Neural progenitor cell (in vitro differentiated cells): ENCODE data around the gene LRRC52. TPM values are rescaled to one million over a fixed set of nuclear protein-coding genes. Genes with fewer than 3 reads are reported as not detected.

Experiments used
- DNase-seq: peaks from one replicate; pipeline ENCODE4 v3.0.0-alpha.2; 2016; ENCODE audit warnings: low spot score
- H2AFZ ChIP-seq: fragments of 200-600 bp; sonication (generic); replicated peaks from 2 replicates; pipeline ENCODE4 v1.6.1; 2016; ENCODE audit warnings: antibody characterized with exemption
- H3F3A ChIP-seq: fragments of 200-600 bp; sonication (generic); 2 replicates; pipeline ENCODE4 v1.6.1; 2016; ENCODE audit warnings: antibody characterized with exemption, low read depth
- H3K27ac ChIP-seq: fragments of 200-600 bp; sonication (generic); 2 replicates; pipeline ENCODE4 v1.5.1; 2016; ENCODE audit warnings: mild to moderate bottlenecking
- H3K27me3 ChIP-seq: fragments of 200-600 bp; sonication (generic); 2 replicates; pipeline ENCODE4 v1.6.1; 2016; ENCODE audit warnings: mild to moderate bottlenecking, moderate library complexity
- H3K36me3 ChIP-seq: fragments of 200-600 bp; sonication (generic); 2 replicates; pipeline ENCODE4 v1.5.1; 2016
- H3K4me1 ChIP-seq: fragments of 200-600 bp; sonication (generic); 2 replicates; pipeline ENCODE4 v1.6.1; 2016; ENCODE audit warnings: mixed run types
- H3K4me2 ChIP-seq: fragments of 200-600 bp; sonication (generic); 2 replicates; pipeline ENCODE4 v1.6.1; 2016
- H3K4me3 ChIP-seq: fragments of 200-600 bp; sonication (generic); 2 replicates; pipeline ENCODE4 v1.5.1; 2016
- H3K79me2 ChIP-seq: fragments of 200-600 bp; sonication (generic); 2 replicates; pipeline ENCODE4 v1.6.1; 2016; ENCODE audit warnings: low read depth
- H3K9ac ChIP-seq: fragments of 200-600 bp; sonication (generic); 2 replicates; pipeline ENCODE4 v1.6.1; 2016
- H3K9me3 ChIP-seq: fragments of 200-600 bp; sonication (generic); 2 replicates; pipeline ENCODE4 v1.5.1; 2016; ENCODE audit warnings: low read depth
- H4K20me1 ChIP-seq: fragments of 200-600 bp; sonication (generic); 2 replicates; pipeline ENCODE4 v1.6.1; 2016; ENCODE audit warnings: low read depth
- H3K27ac Mint-ChIP-seq: 3 replicates; pipeline ENCODE4 v1.8.0; 2021; ENCODE audit warnings: mixed read lengths
- H3K27me3 Mint-ChIP-seq: 2 replicates; pipeline ENCODE4 v1.8.0; 2022; ENCODE audit warnings: low read depth, mild to moderate bottlenecking, inconsistent platforms, moderate library complexity, mixed read lengths; ENCODE audit not compliant: insufficient read depth
- H3K36me3 Mint-ChIP-seq: 3 replicates; pipeline ENCODE4 v1.8.0; 2021; ENCODE audit warnings: mixed read lengths
- H3K4me1 Mint-ChIP-seq: 3 replicates; pipeline ENCODE4 v1.8.0; 2021; ENCODE audit warnings: mixed read lengths
- H3K4me3 Mint-ChIP-seq: 3 replicates; pipeline ENCODE4 v1.8.0; 2021; ENCODE audit warnings: mild to moderate bottlenecking, moderate library complexity, mixed read lengths
- H3K9me3 Mint-ChIP-seq: 3 replicates; pipeline ENCODE4 v1.8.0; 2020; ENCODE audit warnings: mixed read lengths
- CTCF ChIP-seq: fragments of 200-600 bp; sonication (generic); IDR thresholded peaks from 2 replicates; pipeline ENCODE4 v1.5.1; 2017; ENCODE audit warnings: antibody characterized with exemption, mild to moderate bottlenecking
- EZH2 ChIP-seq: fragments of 200-600 bp; sonication (generic); IDR thresholded peaks from 2 replicates; pipeline ENCODE4 v1.6.1; 2017; ENCODE audit warnings: antibody characterized with exemption, mild to moderate bottlenecking, moderate library complexity
- EZH2phosphoT487 ChIP-seq: fragments of 200-600 bp; sonication (generic); IDR thresholded peaks from 2 replicates; pipeline ENCODE4 v1.6.1; 2017; ENCODE audit warnings: antibody characterized with exemption
- total RNA-seq: library from RNA; depleted of rRNA; stranded (reverse); fragments of >200 nt; gene quantifications from 2 replicates; pipeline ENCODE4 v1.2.3, GENCODE V29; 2015; ENCODE audit warnings: low replicate concordance

Gene LRRC52
- total RNA-seq, 1 donor from 2014 or later, result not detected

- no peak overlapping the region for H3K27ac Mint-ChIP-seq
- H3K4me2 ChIP-seq, result no peak overlapping the region
Measured at GRCh38 chr1:165542647-165543046, 1.2 kb upstream of the LRRC52 start.

DNA sequence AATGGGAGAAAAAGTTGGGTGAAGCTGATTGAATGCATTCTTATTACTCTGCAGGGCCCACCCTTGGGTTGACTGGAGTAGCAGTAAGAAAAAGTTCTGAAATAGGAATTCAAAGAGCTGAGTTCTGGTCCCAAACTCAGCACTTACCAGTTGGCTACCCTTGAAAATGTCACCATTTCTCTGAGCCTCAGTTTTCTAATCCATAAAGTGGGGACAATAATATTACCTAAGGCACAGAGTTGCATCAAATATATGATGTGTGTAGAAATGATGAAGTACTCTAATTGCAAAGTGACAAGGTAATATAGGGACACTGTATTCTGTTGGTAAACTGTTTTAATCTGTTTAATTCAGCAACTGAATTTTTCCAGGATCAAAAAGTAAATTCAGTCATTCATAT is 1.2 kb downstream of the LRRC52 start:
- no peaks in the 10 kb centered on the region for H4K20me1 ChIP-seq
- Mint-ChIP-seq H3K27ac (no peak overlapping the region), H3K36me3 (no peaks in the 10 kb centered on the region), H3K4me1 (peaks cover 9% of the 10 kb centered on the region), H3K4me3 (no peak overlapping the region), H3K9me3 (no peaks in the 10 kb centered on the region), H3K27me3 (peaks cover 10% of the 10 kb centered on the region)
- H3K9me3 ChIP-seq, result no peaks in the 10 kb centered on the region
- no peak overlapping the region for H3K4me2 ChIP-seq
- peaks cover 5% of the 10 kb centered on the region for H3K4me1 ChIP-seq
- no peak for DNase-seq
- no peaks in the 10 kb centered on the region for H3K36me3 ChIP-seq
- H3K79me2 ChIP-seq, result no peaks in the 10 kb centered on the region
- no peak overlapping the region for H3K4me3 ChIP-seq
- no peaks in the 10 kb centered on the region for H3F3A ChIP-seq
- no peak overlapping the region for H2AFZ ChIP-seq
- H3K9ac ChIP-seq, result no peak overlapping the region
- H3K27me3 ChIP-seq, result peaks cover 10% of the 10 kb centered on the region
- no peak overlapping the region for H3K27ac ChIP-seq
- no peak for TF ChIP-seq EZH2phosphoT487
- no peak for TF ChIP-seq EZH2
- TF ChIP-seq CTCF, result no peak

More at GRCh38 chr1:165542647-165543046, 1.2 kb upstream of the LRRC52 start:
- Mint-ChIP-seq H3K27me3 (peaks cover 10% of the 10 kb centered on the region), H3K4me3 (no peak overlapping the region), H3K36me3 (no peaks in the 10 kb centered on the region), H3K9me3 (no peaks in the 10 kb centered on the region), H3K4me1 (peaks cover 15% of the 10 kb centered on the region)
- H3K27me3 ChIP-seq, result peaks cover 10% of the 10 kb centered on the region
- H3F3A ChIP-seq, result no peaks in the 10 kb centered on the region
- H2AFZ ChIP-seq, result no peak overlapping the region
- H3K4me1 ChIP-seq, result peaks cover 5% of the 10 kb centered on the region
- no peaks in the 10 kb centered on the region for H3K9me3 ChIP-seq
- H3K4me3 ChIP-seq, result no peak overlapping the region
- TF ChIP-seq CTCF (no peak), EZH2phosphoT487 (no peak), EZH2 (no peak)
- no peak overlapping the region for H3K9ac ChIP-seq
- H3K27ac ChIP-seq, result no peak overlapping the region
- no peak for DNase-seq
- H4K20me1 ChIP-seq, result no peaks in the 10 kb centered on the region
- no peaks in the 10 kb centered on the region for H3K36me3 ChIP-seq
- no peaks in the 10 kb centered on the region for H3K79me2 ChIP-seq

DNA sequence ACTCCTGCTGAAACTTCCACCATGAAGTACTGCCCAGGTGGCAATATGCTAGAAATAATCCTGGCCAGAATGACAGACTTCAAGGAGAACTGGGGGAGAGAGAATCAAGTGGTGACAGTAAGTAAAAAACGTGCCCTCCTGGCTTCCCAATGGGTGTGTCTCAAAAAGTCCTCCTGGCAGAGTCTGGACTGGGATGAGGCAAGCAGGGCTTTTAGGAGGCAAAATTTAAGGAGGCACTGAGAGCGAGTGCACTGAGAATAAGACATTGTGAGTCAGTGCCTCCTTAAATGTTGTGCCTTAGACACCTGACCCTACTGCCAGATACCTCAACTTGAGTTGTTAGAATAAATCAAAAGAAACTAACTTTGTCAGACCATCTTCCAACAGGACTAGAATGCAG is 2.2 kb downstream of the LRRC52 start:
- DNase-seq, result no peak
- Histone ChIP-seq H3K27ac (no peak overlapping the region), H3K79me2 (no peaks in the 10 kb centered on the region), H3K9ac (no peak overlapping the region), H3K36me3 (no peaks in the 10 kb centered on the region), H3F3A (no peaks in the 10 kb centered on the region), H4K20me1 (no peaks in the 10 kb centered on the region), H3K9me3 (no peaks in the 10 kb centered on the region), H3K4me2 (no peak overlapping the region), H3K4me3 (no peak overlapping the region), H2AFZ (no peak overlapping the region), H3K4me1 (peaks cover 5% of the 10 kb centered on the region), H3K27me3 (peaks cover 10% of the 10 kb centered on the region)
- Mint-ChIP-seq H3K4me1 (peaks cover 5% of the 10 kb centered on the region), H3K9me3 (no peaks in the 10 kb centered on the region), H3K4me3 (no peak overlapping the region), H3K36me3 (no peaks in the 10 kb centered on the region), H3K27me3 (peaks cover 9% of the 10 kb centered on the region), H3K27ac (no peak overlapping the region)
- TF ChIP-seq EZH2 (no peak), CTCF (no peak), EZH2phosphoT487 (no peak)
